Measurements from ENCODE around the gene ITGA3.

ITGA3 gene

GRCh38 chr17:50105811-50106210 lies 49.9 kb downstream of the ITGA3 start:
- TF ChIP-seq TAF1 (IDR thresholded peaks at IDR 0.05; ENCODE audit: low read depth) (no peak), TEAD4 (IDR thresholded peaks at IDR 0.05) (no peak), FOXM1 (IDR thresholded peaks at IDR 0.05; ENCODE audit: borderline replicate concordance, low read depth) (no peak), EGR1 (IDR thresholded peaks at IDR 0.05) (no peak), MAX (IDR thresholded peaks at IDR 0.05) (no peak), RAD21 (IDR thresholded peaks at IDR 0.05; ENCODE audit: low read depth) (no peak), YY1 (IDR thresholded peaks at IDR 0.05; ENCODE audit: low read depth) (no peak), EP300 (IDR thresholded peaks at IDR 0.05; ENCODE audit: borderline replicate concordance) (no peak), ZBTB7A (IDR thresholded peaks at IDR 0.05; ENCODE audit: low read depth) (no peak), TCF12 (IDR thresholded peaks at IDR 0.05; ENCODE audit: low read depth) (no peak), CEBPB (IDR thresholded peaks at IDR 0.05) (no peak), USF1 (IDR thresholded peaks at IDR 0.05) (no peak)

GRCh38 chr17:50106393-50107131 lies 50.7 kb downstream of the ITGA3 start:
- no peak for TF ChIP-seq TAF1 (IDR thresholded peaks at IDR 0.05; ENCODE audit: low read depth)
- TF ChIP-seq FOXM1 (IDR thresholded peaks at IDR 0.05; ENCODE audit: borderline replicate concordance, low read depth), result no peak
- TF ChIP-seq CREB1 (IDR thresholded peaks at IDR 0.05; ENCODE audit: low read depth), result no peak
- TF ChIP-seq ZBTB7A (IDR thresholded peaks at IDR 0.05; ENCODE audit: low read depth), result no peak
- TF ChIP-seq USF1 (IDR thresholded peaks at IDR 0.05), result no peak
- TF ChIP-seq TEAD4 (IDR thresholded peaks at IDR 0.05), result no peak
- TF ChIP-seq CEBPB (IDR thresholded peaks at IDR 0.05), result no peak
- TF ChIP-seq YY1 (IDR thresholded peaks at IDR 0.05; ENCODE audit: low read depth), result no peak
- no peak for TF ChIP-seq EGR1 (IDR thresholded peaks at IDR 0.05)
- no peak for TF ChIP-seq MAX (IDR thresholded peaks at IDR 0.05)
- TF ChIP-seq NFIC (IDR thresholded peaks at IDR 0.05), result no peak
- no peak for TF ChIP-seq RAD21 (IDR thresholded peaks at IDR 0.05; ENCODE audit: low read depth)
- no peak for TF ChIP-seq EP300 (IDR thresholded peaks at IDR 0.05; ENCODE audit: borderline replicate concordance)
- TF ChIP-seq REST (IDR thresholded peaks at IDR 0.05; ENCODE audit: low read depth), result no peak
- no peak for TF ChIP-seq TCF12 (IDR thresholded peaks at IDR 0.05; ENCODE audit: low read depth)

- TF ChIP-seq TEAD4 (IDR thresholded peaks at IDR 0.05), result no peak
- TF ChIP-seq YY1 (IDR thresholded peaks at IDR 0.05; ENCODE audit: low read depth), result no peak
- TF ChIP-seq CEBPB (IDR thresholded peaks at IDR 0.05), result no peak
- TF ChIP-seq EP300 (IDR thresholded peaks at IDR 0.05; ENCODE audit: borderline replicate concordance), result no peak
- TF ChIP-seq USF1 (IDR thresholded peaks at IDR 0.05), result no peak
- TF ChIP-seq TAF1 (IDR thresholded peaks at IDR 0.05; ENCODE audit: low read depth), result no peak
- no peak for TF ChIP-seq REST (IDR thresholded peaks at IDR 0.05; ENCODE audit: low read depth)
- TF ChIP-seq TCF12 (IDR thresholded peaks at IDR 0.05; ENCODE audit: low read depth), result no peak
- TF ChIP-seq ZBTB7A (IDR thresholded peaks at IDR 0.05; ENCODE audit: low read depth), result no peak
- no peak for TF ChIP-seq EGR1 (IDR thresholded peaks at IDR 0.05)
- TF ChIP-seq CREB1 (IDR thresholded peaks at IDR 0.05; ENCODE audit: low read depth), result no peak
- no peak for TF ChIP-seq FOXM1 (IDR thresholded peaks at IDR 0.05; ENCODE audit: borderline replicate concordance, low read depth)
These were observed 52.0 kb downstream of the ITGA3 start for GRCh38 chr17:50107790-50108414.

GRCh38 chr17:50108556-50108955 lies 52.6 kb downstream of the ITGA3 start:
- TF ChIP-seq RAD21 (IDR thresholded peaks at IDR 0.05; ENCODE audit: low read depth), result no peak
- TF ChIP-seq REST (IDR thresholded peaks at IDR 0.05; ENCODE audit: low read depth), result no peak
